ENCODE data around the gene STK11IP.

Gene STK11IP

GRCh38 chr2:219618733-219619122, 21.1 kb downstream of the STK11IP start:
- no peak for DNase-seq

- no peak for DNase-seq
Measured at GRCh38 chr2:219619235-219619634, 21.6 kb downstream of the STK11IP start.

- no peak for DNase-seq
Measured at GRCh38 chr2:219620546-219620945, 22.9 kb downstream of the STK11IP start.

GRCh38 chr2:219621935-219622334, 24.3 kb downstream of the STK11IP start:
- DNase-seq = no peak

- no peak for DNase-seq
Measured at GRCh38 chr2:219622472-219622871, 24.8 kb downstream of the STK11IP start.

- DNase-seq = no peak
Measured at GRCh38 chr2:219624565-219624964, 26.9 kb downstream of the STK11IP start.

GRCh38 chr2:219625179-219625578, 27.5 kb downstream of the STK11IP start:
- no peak for DNase-seq

GRCh38 chr2:219626540-219626939, 28.9 kb downstream of the STK11IP start:
- no peak for DNase-seq

GRCh38 chr2:219627103-219628100, 29.7 kb downstream of the STK11IP start, which contains the start of gene SLC4A3:
TSS of gene SLC4A3 (plus strand) at chr2:219627630. CDS start at chr2:219627993, 363 bp downstream.
- no peak for DNase-seq

GRCh38 chr2:219628235-219628985, 30.8 kb downstream of the STK11IP start:
- DNase-seq = no peak

GRCh38 chr2:219628986-219629901, 31.6 kb downstream of the STK11IP start:
- DNase-seq = no peak

- DNase-seq = no peak
Measured at GRCh38 chr2:219629976-219630695, 32.5 kb downstream of the STK11IP start.

- DNase-seq = no peak
Measured at GRCh38 chr2:219630770-219631405, 33.2 kb downstream of the STK11IP start.

GRCh38 chr2:219631406-219631891, 33.8 kb downstream of the STK11IP start:
- DNase-seq = no peak

GRCh38 chr2:219631904-219632759, 34.5 kb downstream of the STK11IP start:
- peak; percentile 44 for DNase-seq

- DNase-seq = peak; percentile 38
Measured at GRCh38 chr2:219632760-219633105, 35.1 kb downstream of the STK11IP start.

- peak; percentile 32 for DNase-seq
Measured at GRCh38 chr2:219633276-219634065, 35.8 kb downstream of the STK11IP start.

- peak; percentile 42 for DNase-seq
Measured at GRCh38 chr2:219634171-219634940, 36.7 kb downstream of the STK11IP start.

All from activated CD8-positive, alpha-beta memory T cell treated with anti-CD3 and anti-CD28 coated beads for 24 hours (primary cell).